Hepatocyte (in vitro differentiated cells): ENCODE results near the gene CHRM2.

ENCODE experiments used
- EZH2 ChIP-seq: fragments of 200-600 bp; sonication (generic); IDR thresholded peaks from 2 replicates; pipeline ENCODE4 v1.6.1; 2016; ENCODE audit warnings: antibody characterized with exemption, mild to moderate bottlenecking, borderline replicate concordance
- EZH2phosphoT487 ChIP-seq: fragments of 200-600 bp; sonication (generic); IDR thresholded peaks from one replicate; pipeline ENCODE4 v1.6.1; 2018; ENCODE audit warnings: antibody characterized with exemption, mild to moderate bottlenecking, low read depth, moderate library complexity; ENCODE audit not compliant: unreplicated experiment, severe bottlenecking
- TF ChIP-seq, protein P1 (sequence below): fragments of 200-600 bp; sonication (generic); IDR thresholded peaks from 2 replicates; pipeline ENCODE4 v1.5.1; 2016; ENCODE audit warnings: antibody characterized with exemption, mild to moderate bottlenecking; ENCODE audit not compliant: poor library complexity

- TF ChIP-seq EZH2 (no peak), EZH2phosphoT487 (no peak)
- TF ChIP-seq, protein P1, sequence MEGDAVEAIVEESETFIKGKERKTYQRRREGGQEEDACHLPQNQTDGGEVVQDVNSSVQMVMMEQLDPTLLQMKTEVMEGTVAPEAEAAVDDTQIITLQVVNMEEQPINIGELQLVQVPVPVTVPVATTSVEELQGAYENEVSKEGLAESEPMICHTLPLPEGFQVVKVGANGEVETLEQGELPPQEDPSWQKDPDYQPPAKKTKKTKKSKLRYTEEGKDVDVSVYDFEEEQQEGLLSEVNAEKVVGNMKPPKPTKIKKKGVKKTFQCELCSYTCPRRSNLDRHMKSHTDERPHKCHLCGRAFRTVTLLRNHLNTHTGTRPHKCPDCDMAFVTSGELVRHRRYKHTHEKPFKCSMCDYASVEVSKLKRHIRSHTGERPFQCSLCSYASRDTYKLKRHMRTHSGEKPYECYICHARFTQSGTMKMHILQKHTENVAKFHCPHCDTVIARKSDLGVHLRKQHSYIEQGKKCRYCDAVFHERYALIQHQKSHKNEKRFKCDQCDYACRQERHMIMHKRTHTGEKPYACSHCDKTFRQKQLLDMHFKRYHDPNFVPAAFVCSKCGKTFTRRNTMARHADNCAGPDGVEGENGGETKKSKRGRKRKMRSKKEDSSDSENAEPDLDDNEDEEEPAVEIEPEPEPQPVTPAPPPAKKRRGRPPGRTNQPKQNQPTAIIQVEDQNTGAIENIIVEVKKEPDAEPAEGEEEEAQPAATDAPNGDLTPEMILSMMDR = no peak
Measured at GRCh38 chr7:136931169-136931867, 62.9 kb downstream of the CHRM2 start.
